ENCODE data around the gene SPDYE2B. TPM values are rescaled to one million over a fixed set of nuclear protein-coding genes. Genes with fewer than 3 reads are reported as not detected.
"Not testable (repeated sequence)": the region's sequence is repeated elsewhere in the genome, so short reads cannot be mapped to it uniquely, and the experiment has no call there.

SPDYE2B gene
- total RNA-seq, 3 donors from 2014 or later, result not detected

DNA sequence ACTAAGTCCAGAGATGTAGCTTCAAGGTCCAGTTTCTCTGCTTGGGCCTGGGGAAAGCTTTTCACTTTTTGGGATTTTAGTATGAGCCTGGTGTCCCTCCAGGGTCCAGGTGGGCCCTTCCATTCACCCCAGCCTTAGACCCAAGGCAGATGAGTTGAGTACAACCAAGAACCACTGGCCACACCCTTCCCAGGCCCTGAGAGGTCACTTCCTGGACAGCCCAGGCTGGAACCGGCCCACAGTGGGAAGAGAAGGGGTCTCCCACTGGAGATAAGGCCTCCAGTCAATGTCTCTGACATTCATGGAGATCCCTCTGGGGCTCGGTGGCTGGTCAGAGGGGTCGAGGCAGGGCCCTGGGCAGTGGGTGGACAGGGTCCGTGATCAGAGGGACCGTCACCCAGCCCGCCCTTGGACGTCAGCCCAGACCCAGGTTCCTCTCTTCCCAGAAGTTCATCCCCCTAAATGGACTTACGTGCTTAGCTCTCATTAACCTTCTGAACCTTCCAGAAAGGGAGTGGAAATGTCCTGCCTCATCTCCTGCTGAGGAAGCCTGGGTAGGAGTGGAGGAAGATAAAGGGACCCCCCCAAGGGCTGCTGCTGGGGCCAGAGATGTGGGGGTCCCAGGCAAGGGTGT, 22.7 kb upstream of the SPDYE2B start:
- not testable (repeated sequence) for ATAC-seq; H3K27me3 Mint-ChIP-seq (ENCODE audit: low read depth); H3K9me3 Mint-ChIP-seq; H3K36me3 Mint-ChIP-seq (ENCODE audit: insufficient read depth); H3K4me3 Mint-ChIP-seq; DNase-seq; H3K4me1 Mint-ChIP-seq (ENCODE audit: low read depth)

GRCh38 chr7:102630622-102631021, 19.5 kb upstream of the SPDYE2B start:
- H3K4me3 Mint-ChIP-seq, ATAC-seq, DNase-seq: not testable (repeated sequence)

GRCh38 chr7:102634299-102634698, 15.8 kb upstream of the SPDYE2B start:
- not testable (repeated sequence) for H3K27me3 Mint-ChIP-seq (ENCODE audit: low read depth); ATAC-seq; H3K4me1 Mint-ChIP-seq (ENCODE audit: low read depth); H3K4me3 Mint-ChIP-seq; DNase-seq; H3K9me3 Mint-ChIP-seq; H3K36me3 Mint-ChIP-seq (ENCODE audit: insufficient read depth)

More at GRCh38 chr7:102630622-102631021, 19.5 kb upstream of the SPDYE2B start:
- H3K9me3 Mint-ChIP-seq; H3K36me3 Mint-ChIP-seq (ENCODE audit: insufficient read depth); H3K4me1 Mint-ChIP-seq (ENCODE audit: low read depth); H3K27me3 Mint-ChIP-seq (ENCODE audit: low read depth): not testable (repeated sequence)

DNA sequence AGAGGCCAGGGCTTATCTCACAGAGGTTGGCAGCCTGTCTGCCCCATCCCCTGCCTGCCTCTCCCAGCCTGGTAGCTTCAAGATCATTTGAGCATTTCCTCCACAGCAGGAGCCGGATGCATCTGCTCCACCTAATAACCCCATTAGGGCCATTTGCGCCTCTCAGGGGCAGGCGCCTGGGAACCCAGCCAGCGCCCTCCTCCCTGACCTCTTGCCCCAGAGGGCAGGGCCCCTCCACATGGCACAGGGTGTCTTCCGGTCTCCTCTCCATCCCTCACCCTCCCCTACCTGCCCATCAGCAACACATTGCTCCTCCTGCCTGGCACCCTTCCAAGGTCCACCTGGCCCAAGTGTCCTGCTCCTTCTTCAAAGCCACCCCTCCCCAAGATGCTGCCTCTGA, 14.8 kb upstream of the SPDYE2B start:
- not testable (repeated sequence) for H3K4me1 Mint-ChIP-seq (ENCODE audit: low read depth); H3K27me3 Mint-ChIP-seq (ENCODE audit: low read depth); H3K9me3 Mint-ChIP-seq; H3K4me3 Mint-ChIP-seq; H3K36me3 Mint-ChIP-seq (ENCODE audit: insufficient read depth); ATAC-seq; DNase-seq

- not testable (repeated sequence) for H3K4me1 Mint-ChIP-seq (ENCODE audit: low read depth); H3K9me3 Mint-ChIP-seq; H3K36me3 Mint-ChIP-seq (ENCODE audit: insufficient read depth); H3K27me3 Mint-ChIP-seq (ENCODE audit: low read depth); DNase-seq; ATAC-seq; H3K4me3 Mint-ChIP-seq
Measured at GRCh38 chr7:102636956-102637355, 13.2 kb upstream of the SPDYE2B start.

- not testable (repeated sequence) for H3K36me3 Mint-ChIP-seq (ENCODE audit: insufficient read depth); H3K4me1 Mint-ChIP-seq (ENCODE audit: low read depth); H3K27me3 Mint-ChIP-seq (ENCODE audit: low read depth); DNase-seq; H3K9me3 Mint-ChIP-seq; H3K4me3 Mint-ChIP-seq
- ATAC-seq, result peak in 1 of 2 donors; percentile 14
Measured at GRCh38 chr7:102638848-102639247, 11.3 kb upstream of the SPDYE2B start.

GRCh38 chr7:102642691-102643090, 7.4 kb upstream of the SPDYE2B start, which contains the start of gene UPK3BL1:
TSS of gene UPK3BL1 (minus strand) at chr7:102642791. CDS start at chr7:102642741, 50 bp downstream.
- ATAC-seq; H3K9me3 Mint-ChIP-seq; H3K4me1 Mint-ChIP-seq (ENCODE audit: low read depth); H3K27me3 Mint-ChIP-seq (ENCODE audit: low read depth); H3K4me3 Mint-ChIP-seq; DNase-seq; H3K36me3 Mint-ChIP-seq (ENCODE audit: insufficient read depth): not testable (repeated sequence)

GRCh38 chr7:102643404-102643803, 6.7 kb upstream of the SPDYE2B start:
- not testable (repeated sequence) for H3K9me3 Mint-ChIP-seq; H3K4me3 Mint-ChIP-seq; H3K4me1 Mint-ChIP-seq (ENCODE audit: low read depth); H3K36me3 Mint-ChIP-seq (ENCODE audit: insufficient read depth); ATAC-seq; H3K27me3 Mint-ChIP-seq (ENCODE audit: low read depth); DNase-seq

DNA sequence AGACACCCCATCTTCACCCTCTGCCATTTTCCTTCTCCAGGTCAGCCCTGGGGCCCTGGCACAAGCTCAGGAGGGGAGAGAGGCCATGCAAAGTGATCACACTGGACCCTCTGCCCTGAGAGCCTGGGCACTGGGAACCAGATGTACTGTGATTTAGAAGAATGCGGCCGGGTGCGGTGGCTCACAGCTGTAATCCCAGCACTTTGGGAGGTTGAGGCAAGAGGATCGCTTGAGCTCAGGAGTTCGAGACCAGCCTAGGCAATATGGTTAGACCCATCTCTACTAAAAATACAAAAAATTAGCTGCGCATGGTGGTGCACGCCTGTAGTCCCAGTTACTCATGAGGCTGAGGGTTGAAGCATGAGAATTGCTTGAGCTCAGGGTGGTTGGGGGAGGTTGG, 2.3 kb upstream of the SPDYE2B start:
- not testable (repeated sequence) for H3K4me1 Mint-ChIP-seq (ENCODE audit: low read depth); H3K9me3 Mint-ChIP-seq; DNase-seq; H3K4me3 Mint-ChIP-seq; H3K27me3 Mint-ChIP-seq (ENCODE audit: low read depth); ATAC-seq; H3K36me3 Mint-ChIP-seq (ENCODE audit: insufficient read depth)

DNA sequence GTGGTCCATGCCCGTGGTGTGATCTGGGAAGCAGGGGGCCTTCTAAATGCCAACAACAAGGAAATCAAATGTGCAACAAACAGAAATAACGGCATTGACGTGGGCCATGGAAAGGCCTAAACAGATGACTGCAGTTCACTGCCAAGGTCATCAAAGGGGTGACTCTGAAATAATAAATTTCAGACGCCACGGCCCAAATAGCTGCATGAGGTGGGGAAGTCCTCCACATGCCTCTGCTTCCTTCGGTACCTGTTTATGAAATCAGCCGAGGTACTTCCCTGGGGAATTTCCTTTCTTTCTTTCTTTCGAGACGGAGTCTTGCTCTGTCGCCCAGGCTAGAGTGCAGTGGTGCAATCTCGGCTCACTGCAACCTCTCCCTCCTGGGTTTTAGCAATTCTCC, 14.6 kb downstream of the SPDYE2B start:
- DNase-seq; ATAC-seq; H3K9me3 Mint-ChIP-seq; H3K36me3 Mint-ChIP-seq (ENCODE audit: insufficient read depth); H3K4me1 Mint-ChIP-seq (ENCODE audit: low read depth); H3K27me3 Mint-ChIP-seq (ENCODE audit: low read depth); H3K4me3 Mint-ChIP-seq: not testable (repeated sequence)

DNA sequence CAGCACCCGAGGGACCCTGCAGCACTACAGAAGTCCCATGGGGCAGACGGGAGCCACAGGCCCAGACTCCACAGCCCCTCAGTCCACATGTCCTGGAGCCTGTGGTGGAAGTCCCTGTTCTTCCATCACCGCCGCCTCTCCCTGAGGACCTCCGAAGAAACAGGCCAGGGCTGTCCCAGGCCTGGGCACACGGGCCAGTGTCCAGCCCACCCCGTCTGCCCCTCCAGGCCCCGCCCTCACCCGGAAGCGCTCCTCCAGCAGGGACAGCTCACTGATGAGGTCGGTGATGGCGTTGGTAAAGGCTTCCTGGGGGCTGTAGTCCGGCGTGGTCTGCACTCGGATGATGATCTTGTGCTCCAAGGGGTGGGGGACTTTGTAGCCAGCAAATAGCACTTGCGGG, 16.7 kb downstream of the SPDYE2B start:
- not testable (repeated sequence) for H3K4me3 Mint-ChIP-seq; H3K27me3 Mint-ChIP-seq (ENCODE audit: low read depth); H3K4me1 Mint-ChIP-seq (ENCODE audit: low read depth); ATAC-seq; DNase-seq; H3K9me3 Mint-ChIP-seq; H3K36me3 Mint-ChIP-seq (ENCODE audit: insufficient read depth)

GRCh38 chr7:102667523-102667922, 17.4 kb downstream of the SPDYE2B start:
- not testable (repeated sequence) for H3K4me3 Mint-ChIP-seq; ATAC-seq; DNase-seq; H3K27me3 Mint-ChIP-seq (ENCODE audit: low read depth); H3K36me3 Mint-ChIP-seq (ENCODE audit: insufficient read depth); H3K9me3 Mint-ChIP-seq; H3K4me1 Mint-ChIP-seq (ENCODE audit: low read depth)

GRCh38 chr7:102671166-102671955, 21.2 kb downstream of the SPDYE2B start, which contains the start of gene POLR2J2:
TSS of gene POLR2J2 (minus strand) at chr7:102671663. CDS start at chr7:102671601, 62 bp downstream.
- DNase-seq; H3K9me3 Mint-ChIP-seq; H3K4me1 Mint-ChIP-seq (ENCODE audit: low read depth); H3K27me3 Mint-ChIP-seq (ENCODE audit: low read depth); H3K36me3 Mint-ChIP-seq (ENCODE audit: insufficient read depth): not testable (repeated sequence)
- ATAC-seq, result peak; percentile 67 to 71
- peak within 1 kb of the TSS; percentile 24 for H3K4me3 Mint-ChIP-seq

- not testable (repeated sequence) for H3K36me3 Mint-ChIP-seq (ENCODE audit: insufficient read depth); DNase-seq; H3K4me1 Mint-ChIP-seq (ENCODE audit: low read depth); H3K27me3 Mint-ChIP-seq (ENCODE audit: low read depth); H3K4me3 Mint-ChIP-seq; H3K9me3 Mint-ChIP-seq
- ATAC-seq, result peak; percentile 7 to 11
Measured at GRCh38 chr7:102671956-102672307, 21.8 kb downstream of the SPDYE2B start.

DNA sequence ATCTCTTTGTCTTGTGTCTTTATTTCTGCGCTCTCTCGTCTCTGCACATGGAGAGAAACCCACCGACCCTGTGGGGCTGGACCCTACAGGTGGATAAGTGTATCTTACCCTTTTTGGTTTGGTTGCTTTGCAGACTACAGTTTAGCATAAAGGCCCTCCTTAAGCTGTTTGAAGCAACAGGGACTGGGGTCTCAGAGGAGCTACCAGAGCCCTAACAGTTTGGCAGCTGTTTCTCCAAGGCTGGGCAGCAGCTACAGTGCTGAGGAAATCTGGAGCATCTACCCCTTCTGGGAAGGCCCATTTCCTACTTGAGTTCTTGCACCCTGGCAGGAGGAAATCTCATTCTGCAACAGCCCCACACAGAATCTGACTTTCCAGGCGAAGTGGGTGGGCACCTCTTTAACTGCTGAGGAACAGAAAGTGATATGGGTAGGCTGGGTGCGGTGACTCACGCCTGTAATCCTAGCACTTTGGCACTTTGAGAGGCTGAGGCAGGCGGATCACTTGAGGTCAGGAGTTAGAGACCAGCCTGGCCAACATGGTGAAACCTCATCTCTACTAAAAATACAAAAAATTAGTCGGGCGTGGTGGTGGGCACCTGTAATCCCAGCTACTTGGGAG, 23.4 kb downstream of the SPDYE2B start:
- not testable (repeated sequence) for ATAC-seq; H3K27me3 Mint-ChIP-seq (ENCODE audit: low read depth); H3K36me3 Mint-ChIP-seq (ENCODE audit: insufficient read depth); H3K9me3 Mint-ChIP-seq; DNase-seq; H3K4me1 Mint-ChIP-seq (ENCODE audit: low read depth); H3K4me3 Mint-ChIP-seq

Data from activated T-cell treated with anti-CD3 and anti-CD28 coated beads, Interleukin-2, amount 50 U/mL, for 4 hours (primary cell).